Neural crest cell (in vitro differentiated cells): ENCODE results near the gene C16orf74. TPM values are rescaled to one million over a fixed set of nuclear protein-coding genes. Genes with fewer than 3 reads are reported as not detected.

Experiments used
- DNase-seq: peaks from one replicate; pipeline ENCODE4 v3.0.0; 2021; ENCODE audit warnings: low read depth, mixed read lengths, low spot score
- H3K27ac Mint-ChIP-seq: one replicate; pipeline ENCODE4 v1.8.0; 2021; ENCODE audit warnings: mild to moderate bottlenecking, mixed read lengths; ENCODE audit not compliant: unreplicated experiment
- H3K27me3 Mint-ChIP-seq: 2 replicates; pipeline ENCODE4 v1.8.0; 2021; ENCODE audit warnings: low read depth, mild to moderate bottlenecking, mixed read lengths
- H3K36me3 Mint-ChIP-seq: 2 replicates; pipeline ENCODE4 v1.8.0; 2021; ENCODE audit warnings: low read depth, mild to moderate bottlenecking, mixed read lengths
- H3K4me1 Mint-ChIP-seq: 2 replicates; pipeline ENCODE4 v1.8.0; 2021; ENCODE audit warnings: mixed read lengths
- H3K4me3 Mint-ChIP-seq: one replicate; pipeline ENCODE4 v1.8.0; 2021; ENCODE audit warnings: mild to moderate bottlenecking, mixed read lengths
- H3K9me3 Mint-ChIP-seq: 2 replicates; pipeline ENCODE4 v1.8.0; 2021; ENCODE audit warnings: mixed read lengths
- microRNA-seq: library from miRNA; unstranded; fragments of <30 nt; microRNA quantifications from one replicate; pipeline ENCODE4, GENCODE V29; 2020
- total RNA-seq: library from RNA; stranded (reverse); gene quantifications from 2 replicates; pipeline ENCODE4 v1.2.1, GENCODE V29; 2021
- TF ChIP-seq, protein P1 (sequence below): fragments of 200-600 bp; sonication (generic); conservative IDR thresholded peaks from 2 replicates; pipeline ENCODE4 v1.5.0; 2021; ENCODE audit warnings: antibody characterized with exemption, mild to moderate bottlenecking

C16orf74 gene
- total RNA-seq, 1 donor from 2014 or later: 1.2 TPM

- H3K4me3 Mint-ChIP-seq: no peak overlapping the region
- H3K27me3 Mint-ChIP-seq: peaks cover 7% of the 10 kb centered on the region
- TF ChIP-seq, protein P1, sequence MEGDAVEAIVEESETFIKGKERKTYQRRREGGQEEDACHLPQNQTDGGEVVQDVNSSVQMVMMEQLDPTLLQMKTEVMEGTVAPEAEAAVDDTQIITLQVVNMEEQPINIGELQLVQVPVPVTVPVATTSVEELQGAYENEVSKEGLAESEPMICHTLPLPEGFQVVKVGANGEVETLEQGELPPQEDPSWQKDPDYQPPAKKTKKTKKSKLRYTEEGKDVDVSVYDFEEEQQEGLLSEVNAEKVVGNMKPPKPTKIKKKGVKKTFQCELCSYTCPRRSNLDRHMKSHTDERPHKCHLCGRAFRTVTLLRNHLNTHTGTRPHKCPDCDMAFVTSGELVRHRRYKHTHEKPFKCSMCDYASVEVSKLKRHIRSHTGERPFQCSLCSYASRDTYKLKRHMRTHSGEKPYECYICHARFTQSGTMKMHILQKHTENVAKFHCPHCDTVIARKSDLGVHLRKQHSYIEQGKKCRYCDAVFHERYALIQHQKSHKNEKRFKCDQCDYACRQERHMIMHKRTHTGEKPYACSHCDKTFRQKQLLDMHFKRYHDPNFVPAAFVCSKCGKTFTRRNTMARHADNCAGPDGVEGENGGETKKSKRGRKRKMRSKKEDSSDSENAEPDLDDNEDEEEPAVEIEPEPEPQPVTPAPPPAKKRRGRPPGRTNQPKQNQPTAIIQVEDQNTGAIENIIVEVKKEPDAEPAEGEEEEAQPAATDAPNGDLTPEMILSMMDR: no peak
- peaks cover 23% of the 10 kb centered on the region for H3K4me1 Mint-ChIP-seq
- no peak overlapping the region for H3K27ac Mint-ChIP-seq
- H3K36me3 Mint-ChIP-seq: peaks cover 9% of the 10 kb centered on the region
- H3K9me3 Mint-ChIP-seq: no peaks in the 10 kb centered on the region
- no peak for DNase-seq
Measured at GRCh38 chr16:85657996-85658395, 92.9 kb downstream of the C16orf74 start.

Small RNAs within 50 kb of the gene (microRNA-seq; reads per million reads assigned to microRNA genes)
- gene MIR1910: 2.4 reads per million

Other genes starting within 250 kb of the C16orf74 start
- gene GSE1, start 137.8 kb downstream of the C16orf74 start, total RNA-seq: 26.7 and 27.3 TPM in 2 replicates
- 74.0 and 82.2 TPM in 2 replicates for gene GINS2, start 62.1 kb downstream of the C16orf74 start, total RNA-seq
- gene EMC8, start 48.4 kb upstream of the C16orf74 start, total RNA-seq: 44.1 and 48.3 TPM in 2 replicates
- 426 and 434 TPM in 2 replicates for gene COX4I1, start 48.6 kb upstream of the C16orf74 start, total RNA-seq
- gene IRF8, start 148.1 kb upstream of the C16orf74 start, total RNA-seq: 0.19 and 0.25 TPM in 2 replicates